Calu3 (cell line): ENCODE results near the gene TCP11L1. TPM values are rescaled to one million over a fixed set of nuclear protein-coding genes. Genes with fewer than 3 reads are reported as not detected.

Experiments
- BruUV-seq: library from RNA; stranded (reverse); fragments of 400-500 nt; replicated peaks from 2 replicates; lab custom pipeline; 2021; lab: Mats Ljungman, UMichigan
- CTCF ChIA-PET: fragments of 300-600 bp; sonication (Branson Sonifier 250); formaldehyde crosslinking; loops from one replicate; lab custom pipeline; 2022; ENCODE audit warnings: antibody characterized with exemption; lab: Charles Lee
- DNase-seq: peaks from one replicate; pipeline ENCODE4 v3.0.0; 2022
- H3K27ac Mint-ChIP-seq: one replicate; pipeline ENCODE4 v1.8.0; 2022; ENCODE audit warnings: mixed read lengths; ENCODE audit not compliant: unreplicated experiment
- H3K27me3 Mint-ChIP-seq: one replicate; pipeline ENCODE4 v1.8.0; 2022; ENCODE audit warnings: mixed read lengths; ENCODE audit not compliant: unreplicated experiment
- H3K36me3 Mint-ChIP-seq: one replicate; pipeline ENCODE4 v1.8.0; 2022; ENCODE audit warnings: mild to moderate bottlenecking, moderate library complexity, mixed read lengths; ENCODE audit not compliant: insufficient read depth, unreplicated experiment
- H3K4me1 Mint-ChIP-seq: one replicate; pipeline ENCODE4 v1.8.0; 2022; ENCODE audit warnings: mild to moderate bottlenecking, low read depth, mixed read lengths; ENCODE audit not compliant: unreplicated experiment
- H3K4me3 Mint-ChIP-seq: one replicate; pipeline ENCODE4 v1.8.0; 2022; ENCODE audit warnings: mild to moderate bottlenecking, low read depth, moderate library complexity, mixed read lengths; ENCODE audit not compliant: unreplicated experiment
- H3K9me3 Mint-ChIP-seq: one replicate; pipeline ENCODE4 v1.8.0; 2022; ENCODE audit warnings: low read depth, mixed read lengths; ENCODE audit not compliant: unreplicated experiment
- CTCF ChIP-seq: fragments of 200-600 bp; IDR thresholded peaks from one replicate; pipeline ENCODE4 v1.8.0; 2022; ENCODE audit warnings: antibody characterized with exemption; ENCODE audit not compliant: unreplicated experiment
- intact Hi-C: fragments of 100-400 bp; cut with micrococcal nuclease; formaldehyde crosslinking; loops from one replicate; pipeline ENCODE4 v1.10.0; 2022; ENCODE audit not compliant: unreplicated experiment
- total RNA-seq: library from RNA; stranded (reverse); gene quantifications from 2 replicates; pipeline ENCODE4 v1.2.3, GENCODE V29; 2022

TCP11L1 gene
- total RNA-seq, 1 experiment from 2014 or later: 9.6 TPM

DNA sequence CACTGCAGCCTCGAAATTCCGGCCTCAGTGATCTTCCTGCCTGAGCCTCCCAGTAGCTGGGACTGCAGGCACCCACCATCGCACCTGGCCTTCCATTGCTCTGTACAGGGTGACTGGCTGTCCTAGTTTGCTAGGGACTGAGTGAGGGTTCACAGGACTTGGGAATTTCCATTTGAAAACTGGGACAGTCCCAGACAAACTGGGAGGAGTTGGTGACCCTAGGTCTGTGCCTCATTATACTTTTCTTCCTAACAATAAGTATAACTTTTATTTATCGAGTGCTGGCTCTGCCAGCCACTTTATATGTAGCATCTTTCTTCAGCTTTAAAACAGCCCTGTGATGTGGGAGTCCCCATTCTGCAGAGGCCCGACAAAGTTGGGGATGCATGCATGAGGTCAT is 25.5 kb downstream of the TCP11L1 start:
- DNase-seq: no peak
- no peak overlapping the region for H3K4me3 Mint-ChIP-seq
- no TSS peak for BruUV-seq
- TF ChIP-seq CTCF: no peak
- H3K27ac Mint-ChIP-seq: no peak overlapping the region
- peaks cover 5% of the 10 kb centered on the region for H3K36me3 Mint-ChIP-seq
- peaks cover 19% of the 10 kb centered on the region for H3K4me1 Mint-ChIP-seq
- H3K27me3 Mint-ChIP-seq: no peaks in the 10 kb centered on the region
- CTCF ChIA-PET: interaction anchor here (0.7 to 1.5 kb wide), 5 partner anchors 11 to 349 kb away, joined by 3 to 5 read pairs (median 4); partner anchors contain the start of gene DEPDC7
- intact Hi-C loops: loop anchor here (1.0 to 10.0 kb wide), 6 partner anchors 105 to 350 kb away; partner anchors contain the start of gene QSER1
- no peaks in the 10 kb centered on the region for H3K9me3 Mint-ChIP-seq

GRCh38 chr11:33065445-33066178 is 26.2 kb downstream of the TCP11L1 start:
- no TSS peak for BruUV-seq

DNA sequence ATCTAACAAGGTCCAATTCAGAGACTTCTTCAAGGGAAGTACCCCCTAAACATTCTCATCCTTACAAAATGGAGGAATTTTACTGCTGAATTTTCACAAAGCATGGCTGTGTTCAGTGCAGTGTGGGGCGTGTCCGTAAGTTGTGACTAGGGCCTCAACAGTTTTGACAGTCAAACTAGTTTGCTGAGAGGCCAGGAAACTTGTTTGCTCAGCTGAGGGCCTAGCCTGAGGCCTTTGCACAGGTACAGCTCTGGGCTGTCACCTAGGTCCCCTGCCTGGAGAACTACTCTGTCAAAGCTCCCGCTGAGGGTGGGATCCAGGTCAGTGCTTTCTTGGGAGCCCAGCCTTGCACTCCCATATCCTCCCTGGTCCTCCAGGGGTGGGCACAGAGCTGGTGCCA is 27.9 kb downstream of the TCP11L1 start:
- no peak overlapping the region for H3K27ac Mint-ChIP-seq
- no peak for DNase-seq
- CTCF ChIA-PET: no interaction called here
- no peaks in the 10 kb centered on the region for H3K9me3 Mint-ChIP-seq
- intact Hi-C loops: loop anchor here (5.0 to 10.0 kb wide), 3 partner anchors 172 to 352 kb away; partner anchors contain the start of gene QSER1
- no TSS peak for BruUV-seq
- no peak for TF ChIP-seq CTCF
- no peaks in the 10 kb centered on the region for H3K27me3 Mint-ChIP-seq
- no peaks in the 10 kb centered on the region for H3K4me1 Mint-ChIP-seq
- H3K36me3 Mint-ChIP-seq: no peaks in the 10 kb centered on the region
- H3K4me3 Mint-ChIP-seq: no peak overlapping the region

More at GRCh38 chr11:33065445-33066178, 26.2 kb downstream of the TCP11L1 start:
- H3K27ac Mint-ChIP-seq: no peak overlapping the region
- peak; percentile 76 for DNase-seq
- CTCF ChIA-PET: interaction anchor here (0.6 to 1.5 kb wide), 10 partner anchors 11 to 1444 kb away, joined by 3 to 5 read pairs (median 4); partner anchors contain the start of gene DEPDC7
- TF ChIP-seq CTCF: peak; percentile 93
- H3K4me3 Mint-ChIP-seq: no peak overlapping the region
- intact Hi-C loops: loop anchor here (1.0 to 10.0 kb wide), 6 partner anchors 105 to 351 kb away; partner anchors contain the start of gene QSER1
- peaks cover 3% of the 10 kb centered on the region for H3K36me3 Mint-ChIP-seq
- H3K4me1 Mint-ChIP-seq: peaks cover 12% of the 10 kb centered on the region
- no peaks in the 10 kb centered on the region for H3K27me3 Mint-ChIP-seq
- no peaks in the 10 kb centered on the region for H3K9me3 Mint-ChIP-seq

- Mint-ChIP-seq H3K4me3 (no peak overlapping the region), H3K36me3 (no peaks in the 10 kb centered on the region)
- CTCF ChIA-PET: no interaction called here
These were observed 29.4 kb downstream of the TCP11L1 start for GRCh38 chr11:33068611-33069340.

More at GRCh38 chr11:33068611-33069340, 29.4 kb downstream of the TCP11L1 start:
- TF ChIP-seq CTCF: no peak
- Mint-ChIP-seq H3K27me3 (no peaks in the 10 kb centered on the region), H3K4me1 (no peaks in the 10 kb centered on the region), H3K27ac (no peak overlapping the region), H3K9me3 (no peaks in the 10 kb centered on the region)
- no TSS peak for BruUV-seq
- intact Hi-C loops: loop anchor here (5.0 to 10.0 kb wide), 3 partner anchors 174 to 354 kb away; partner anchors contain the start of gene QSER1
- no peak for DNase-seq
